CD4-positive, CD25-positive, alpha-beta regulatory T cell (primary cell): ENCODE measurements around the gene NEK1. TPM values are rescaled to one million over a fixed set of nuclear protein-coding genes. Genes with fewer than 3 reads are reported as not detected.

Experiments
- ATAC-seq, 2 donors: fragments of 150-1000 bp; cut with Tn5 transposase; one replicate each; pipeline ENCODE4 v1.10.0; 2021; ENCODE audit warnings: low read depth in 2 of 2, moderate number of reproducible peaks in 2 of 2, moderate library complexity in 1 of 2
- DNase-seq, 3 donors: peaks; one replicate each; pipeline versions ENCODE4 v3.0.0 to v3.0.0-alpha.2; 2012 to 2022; ENCODE audit warnings: mixed read lengths in 1 of 3
- H3K27ac ChIP-seq: one replicate; pipeline ENCODE4 v1.7.0; 2013; ENCODE audit warnings: mild to moderate bottlenecking, low read length; ENCODE audit not compliant: insufficient read depth, poor library complexity, severe bottlenecking
- H3K27me3 ChIP-seq: one replicate; pipeline ENCODE4 v1.7.0; 2013; ENCODE audit warnings: low read length; ENCODE audit not compliant: control insufficient read depth, insufficient read depth
- H3K36me3 ChIP-seq: one replicate; pipeline ENCODE4 v1.7.0; 2013; ENCODE audit warnings: mild to moderate bottlenecking, low read length, moderate library complexity; ENCODE audit not compliant: control insufficient read depth, insufficient read depth
- H3K4me1 ChIP-seq: 2 replicates; pipeline ENCODE4 v1.7.0; 2013; ENCODE audit warnings: mild to moderate bottlenecking, low read length; ENCODE audit not compliant: insufficient read depth, control insufficient read depth, poor library complexity, severe bottlenecking
- H3K4me3 ChIP-seq: one replicate; pipeline ENCODE4 v1.7.0; 2013; ENCODE audit warnings: low read depth, mild to moderate bottlenecking, low read length, moderate library complexity
- H3K9me3 ChIP-seq, 2 experiments: 1 replicate in 1 of 2; 2 replicates in 1 of 2; pipeline ENCODE4 v1.7.0; 2013; ENCODE audit warnings: low read length in 2 of 2, mild to moderate bottlenecking in 1 of 2, moderate library complexity in 1 of 2; ENCODE audit not compliant: control insufficient read depth in 2 of 2
- H3K27ac Mint-ChIP-seq, 3 donors: one replicate each; pipeline ENCODE4 v1.8.0; 2020 to 2022; ENCODE audit warnings: mild to moderate bottlenecking in 3 of 3, mixed read lengths in 3 of 3, moderate library complexity in 2 of 3
- H3K27me3 Mint-ChIP-seq: one replicate; pipeline ENCODE4 v1.8.0; 2022; ENCODE audit warnings: mild to moderate bottlenecking, mixed read lengths
- H3K36me3 Mint-ChIP-seq: one replicate; pipeline ENCODE4 v1.8.0; 2020; ENCODE audit warnings: mixed read lengths
- H3K4me1 Mint-ChIP-seq, 4 donors: one replicate each; pipeline ENCODE4 v1.8.0; 2020 to 2022; ENCODE audit warnings: mixed read lengths in 4 of 4, mild to moderate bottlenecking in 1 of 4
- H3K4me3 Mint-ChIP-seq, 4 donors: one replicate each; pipeline ENCODE4 v1.8.0; 2020 to 2022; ENCODE audit warnings: mild to moderate bottlenecking in 4 of 4, mixed read lengths in 4 of 4, moderate library complexity in 3 of 4
- H3K9me3 Mint-ChIP-seq, 7 donors: one replicate each; pipeline ENCODE4 v1.8.0; 2020 to 2022; ENCODE audit warnings: mixed read lengths in 7 of 7, mild to moderate bottlenecking in 3 of 7, moderate library complexity in 2 of 7
- polyA plus RNA-seq, 4 donors: library from polyadenylated mRNA; unstranded; fragments of 300-500 nt; fragmentation: Illumina TruSeq; gene quantifications; one replicate each; pipeline ENCODE4 v1.2.3, GENCODE V29; 2021
- total RNA-seq: library from RNA; stranded (reverse); gene quantifications from one replicate; pipeline ENCODE4 v1.2.3, GENCODE V29; 2022

Gene NEK1
- total and polyA plus RNA-seq, 5 donors from 2014 or later: 7.7 to 22.9 (median 10.8) TPM

- Mint-ChIP-seq H3K4me3 (no peak overlapping the region), H3K9me3 (peaks cover 0 to 7% (median 6%) of the 10 kb centered on the region in 7 donors), H3K4me1 (no peaks in the 10 kb centered on the region), H3K27me3 (peaks cover 4% of the 10 kb centered on the region), H3K27ac (no peak overlapping the region), H3K36me3 (no peaks in the 10 kb centered on the region)
- Histone ChIP-seq H3K27ac (no peak overlapping the region), H3K36me3 (no peaks in the 10 kb centered on the region), H3K9me3 (no peaks in the 10 kb centered on the region), H3K27me3 (no peaks in the 10 kb centered on the region), H3K4me1 (no peaks in the 10 kb centered on the region), H3K4me3 (no peak overlapping the region)
- DNase-seq (no peak), ATAC-seq (no peak)
Observed at GRCh38 chr4:169385376-169385775, 227.0 kb downstream of the NEK1 start.

GRCh38 chr4:169384779-169385178, 227.6 kb downstream of the NEK1 start:
- Mint-ChIP-seq H3K4me3 (no peak overlapping the region), H3K27ac (no peak overlapping the region), H3K4me1 (no peaks in the 10 kb centered on the region), H3K9me3 (peaks cover 0 to 8% (median 6%) of the 10 kb centered on the region in 7 donors), H3K27me3 (peaks cover 4% of the 10 kb centered on the region), H3K36me3 (no peaks in the 10 kb centered on the region)
- Histone ChIP-seq H3K36me3 (no peaks in the 10 kb centered on the region), H3K4me1 (no peaks in the 10 kb centered on the region), H3K27ac (no peak overlapping the region), H3K27me3 (no peaks in the 10 kb centered on the region), H3K4me3 (no peak overlapping the region), H3K9me3 (no peaks in the 10 kb centered on the region)
- no peak for DNase-seq
- no peak for ATAC-seq

- Histone ChIP-seq H3K27me3 (no peaks in the 10 kb centered on the region), H3K4me3 (no peak overlapping the region), H3K4me1 (no peaks in the 10 kb centered on the region), H3K36me3 (no peaks in the 10 kb centered on the region), H3K9me3 (no peaks in the 10 kb centered on the region), H3K27ac (no peak overlapping the region)
- Mint-ChIP-seq H3K36me3 (no peaks in the 10 kb centered on the region), H3K4me3 (no peak overlapping the region), H3K4me1 (no peaks in the 10 kb centered on the region), H3K27ac (no peak overlapping the region), H3K9me3 (peaks cover 0 to 15% (median 5%) of the 10 kb centered on the region in 7 donors), H3K27me3 (peaks cover 4% of the 10 kb centered on the region)
- no peak for DNase-seq
- no peak for ATAC-seq
Observed at GRCh38 chr4:169383724-169384123, 228.7 kb downstream of the NEK1 start.

DNA sequence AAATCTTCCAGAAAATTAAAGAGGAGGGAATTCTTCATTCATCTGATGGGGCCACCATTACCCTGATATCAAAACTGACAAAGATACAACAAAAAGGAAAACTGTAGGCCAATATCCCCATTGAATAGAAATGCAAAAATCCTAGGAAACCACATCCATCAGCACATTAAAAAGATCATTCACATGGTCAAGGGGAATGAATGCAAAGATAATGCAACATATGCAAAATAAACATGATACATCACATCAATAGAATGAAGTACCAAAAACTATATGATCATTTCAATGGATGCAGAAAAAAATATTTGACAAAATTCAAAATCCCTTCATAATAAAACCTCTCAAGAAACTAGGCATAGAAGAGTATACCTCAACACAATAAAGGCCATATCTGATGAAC, 232.7 kb downstream of the NEK1 start:
- no peak for ATAC-seq
- H3K4me3 Mint-ChIP-seq: no peak overlapping the region
- H3K4me1 Mint-ChIP-seq: no peaks in the 10 kb centered on the region
- H3K36me3 ChIP-seq: no peaks in the 10 kb centered on the region
- no peak overlapping the region for H3K27ac ChIP-seq
- H3K27me3 ChIP-seq: no peaks in the 10 kb centered on the region
- H3K9me3 Mint-ChIP-seq: peaks cover 2 to 39% (median 12%) of the 10 kb centered on the region in 7 donors
- peaks cover 18 to 34% of the 10 kb centered on the region in 2 experiments for H3K9me3 ChIP-seq
- no peak overlapping the region for H3K27ac Mint-ChIP-seq
- H3K27me3 Mint-ChIP-seq: peaks cover 4% of the 10 kb centered on the region
- no peak overlapping the region for H3K4me3 ChIP-seq
- H3K4me1 ChIP-seq: no peaks in the 10 kb centered on the region
- no peak for DNase-seq
- no peaks in the 10 kb centered on the region for H3K36me3 Mint-ChIP-seq

- no peak overlapping the region for H3K27ac ChIP-seq
- ATAC-seq: no peak
- no peak for DNase-seq
- H3K4me3 ChIP-seq: no peak overlapping the region
- Mint-ChIP-seq H3K4me1 (no peaks in the 10 kb centered on the region), H3K27me3 (peaks cover 4% of the 10 kb centered on the region), H3K36me3 (no peaks in the 10 kb centered on the region), H3K9me3 (peaks cover 2 to 39% (median 12%) of the 10 kb centered on the region in 7 donors), H3K27ac (no peak overlapping the region), H3K4me3 (no peak overlapping the region)
- no peaks in the 10 kb centered on the region for H3K4me1 ChIP-seq
- H3K27me3 ChIP-seq: no peaks in the 10 kb centered on the region
- H3K36me3 ChIP-seq: no peaks in the 10 kb centered on the region
- peaks cover 18 to 34% of the 10 kb centered on the region in 2 experiments for H3K9me3 ChIP-seq
Observed at GRCh38 chr4:169377367-169377766, 235.0 kb downstream of the NEK1 start.

DNA sequence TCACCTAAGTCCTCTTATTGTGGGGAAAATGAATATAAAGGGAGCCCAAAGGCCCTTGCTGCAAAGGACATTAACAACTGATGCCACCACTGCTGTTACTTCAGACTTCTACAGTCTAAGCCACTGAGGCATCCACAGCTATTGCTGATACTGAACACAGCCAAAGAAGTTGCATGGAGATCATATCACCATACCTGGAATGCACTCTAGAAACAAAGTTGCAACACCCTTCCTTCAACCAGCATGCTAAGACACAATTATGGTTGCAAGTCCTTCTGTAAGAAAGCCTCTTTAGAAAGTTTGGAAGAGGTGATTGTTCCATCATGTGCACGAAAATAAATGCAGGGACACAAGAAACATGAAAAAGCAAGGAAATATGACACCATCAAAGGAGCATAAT, 236.0 kb downstream of the NEK1 start:
- ATAC-seq (no peak), DNase-seq (no peak)
- Mint-ChIP-seq H3K4me3 (no peak overlapping the region), H3K27ac (no peak overlapping the region), H3K4me1 (no peaks in the 10 kb centered on the region), H3K9me3 (peaks cover 0 to 38% (median 12%) of the 10 kb centered on the region in 7 donors), H3K36me3 (no peaks in the 10 kb centered on the region), H3K27me3 (no peaks in the 10 kb centered on the region)
- Histone ChIP-seq H3K27me3 (no peaks in the 10 kb centered on the region), H3K9me3 (peaks cover 18 to 34% of the 10 kb centered on the region in 2 experiments), H3K36me3 (no peaks in the 10 kb centered on the region), H3K4me3 (no peak overlapping the region), H3K4me1 (no peaks in the 10 kb centered on the region), H3K27ac (no peak overlapping the region)

GRCh38 chr4:169372791-169373190, 239.6 kb downstream of the NEK1 start:
- no peak overlapping the region for H3K4me3 ChIP-seq
- peaks cover 0 to 18% (median 11%) of the 10 kb centered on the region in 7 donors for H3K9me3 Mint-ChIP-seq
- H3K27me3 Mint-ChIP-seq: no peaks in the 10 kb centered on the region
- no peaks in the 10 kb centered on the region for H3K4me1 Mint-ChIP-seq
- no peaks in the 10 kb centered on the region for H3K27me3 ChIP-seq
- H3K36me3 ChIP-seq: no peaks in the 10 kb centered on the region
- ATAC-seq (no peak), DNase-seq (no peak)
- no peak overlapping the region for H3K27ac Mint-ChIP-seq
- H3K4me1 ChIP-seq: no peaks in the 10 kb centered on the region
- no peak overlapping the region for H3K27ac ChIP-seq
- peaks cover 14 to 25% of the 10 kb centered on the region in 2 experiments for H3K9me3 ChIP-seq
- H3K36me3 Mint-ChIP-seq: no peaks in the 10 kb centered on the region
- no peak overlapping the region for H3K4me3 Mint-ChIP-seq

GRCh38 chr4:169369634-169370033, 242.7 kb downstream of the NEK1 start:
- no peaks in the 10 kb centered on the region for H3K36me3 ChIP-seq
- H3K36me3 Mint-ChIP-seq: no peaks in the 10 kb centered on the region
- H3K4me1 ChIP-seq: no peaks in the 10 kb centered on the region
- no peaks in the 10 kb centered on the region for H3K4me1 Mint-ChIP-seq
- no peak for DNase-seq
- H3K27me3 Mint-ChIP-seq: peaks cover 5% of the 10 kb centered on the region
- no peak overlapping the region for H3K27ac ChIP-seq
- H3K9me3 ChIP-seq: no peaks in the 10 kb centered on the region
- no peaks in the 10 kb centered on the region for H3K27me3 ChIP-seq
- H3K27ac Mint-ChIP-seq: no peak overlapping the region
- no peak overlapping the region for H3K4me3 ChIP-seq
- peaks cover 0 to 6% (median 4%) of the 10 kb centered on the region in 7 donors for H3K9me3 Mint-ChIP-seq
- no peak overlapping the region for H3K4me3 Mint-ChIP-seq
- no peak for ATAC-seq
